ENCODE measurements around the gene C1orf141.

GRCh38 chr1:67138813-67139499 lies 4.2 kb upstream of the C1orf141 start:
- TF ChIP-seq EZH2 (IDR thresholded peaks at IDR 0.05; ENCODE audit: borderline replicate concordance, low read length): no peak
- no peak for TF ChIP-seq CTCF (conservative IDR thresholded peaks at IDR 0.05 in 1 of 2, IDR thresholded peaks at IDR 0.05 in 1 of 2; ENCODE audit: extremely low read depth in 1 of 2, insufficient read depth in 1 of 2, low read depth in 1 of 2, low read length in 2 of 2)

All from mammary epithelial cell (primary cell).